ENCODE data around the gene PWWP2A.
"Not testable (repeated sequence)": the region's sequence is repeated elsewhere in the genome, so short reads cannot be mapped to it uniquely, and the experiment has no call there.

The PWWP2A gene

DNA sequence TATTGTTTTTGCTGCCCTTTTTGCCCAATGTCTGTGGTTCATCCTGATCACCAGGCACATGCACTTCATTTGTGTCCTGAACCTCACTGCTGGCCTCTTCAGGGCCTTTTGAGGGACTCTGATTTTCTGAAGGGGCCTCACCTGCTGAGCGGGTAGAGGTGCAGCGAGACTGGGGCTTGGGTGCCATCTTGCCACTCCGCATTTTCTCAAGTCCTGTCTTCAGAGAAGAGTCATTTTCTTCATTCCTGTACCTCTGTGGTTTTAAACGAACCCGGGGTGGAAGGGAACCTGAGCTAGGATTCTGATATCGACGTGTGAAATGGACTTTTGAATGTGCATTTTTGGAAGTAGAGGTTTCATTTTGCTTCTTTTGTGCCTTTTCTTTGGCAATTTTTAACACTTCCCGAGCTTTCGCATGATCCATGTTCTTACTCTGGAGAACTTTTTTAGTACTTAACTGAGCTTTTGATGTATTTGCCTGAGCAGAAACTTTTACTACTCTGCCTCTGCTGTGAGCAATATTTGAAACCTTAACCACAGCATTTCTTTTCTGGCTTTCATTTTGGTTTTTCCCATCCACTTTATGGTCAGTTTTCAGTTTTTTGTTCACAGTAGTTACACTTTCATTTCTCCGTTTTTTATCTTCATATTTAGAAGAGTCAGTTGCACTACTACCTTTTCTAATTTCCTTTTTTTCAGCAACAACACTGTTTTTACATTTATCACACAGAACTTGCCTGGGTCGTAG is 26.1 kb downstream of the PWWP2A start:
- no peak for DNase-seq (ENCODE audit: low spot score in 2 of 2)
- H3K36me3 Mint-ChIP-seq = peaks cover 66% of the 10 kb centered on the region
- H3K4me1 Mint-ChIP-seq = peaks cover 7% of the 10 kb centered on the region
- no peak overlapping the region for H3K27ac Mint-ChIP-seq
- H3K4me3 Mint-ChIP-seq = no peak overlapping the region
- H3K9me3 Mint-ChIP-seq = no peaks in the 10 kb centered on the region
- no peak for ATAC-seq

DNA sequence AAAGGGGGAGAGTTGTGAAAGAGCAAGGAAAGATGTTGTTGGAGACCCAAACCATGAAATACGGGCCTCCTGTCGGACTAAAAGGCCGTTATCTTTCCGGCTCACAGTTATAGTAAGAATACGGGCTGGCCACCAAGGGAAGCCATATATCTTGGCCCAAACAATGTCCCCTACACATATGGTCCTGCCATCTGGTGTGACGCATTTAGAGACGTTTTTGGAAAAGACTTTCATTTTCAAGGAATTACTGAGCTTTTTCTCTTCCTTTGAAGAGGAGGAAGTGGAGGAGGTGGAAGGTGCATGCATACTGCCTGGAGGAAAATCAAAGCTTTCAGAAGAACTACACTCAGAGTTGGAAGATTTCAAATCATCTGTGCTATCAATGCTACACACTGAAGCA is 26.7 kb downstream of the PWWP2A start:
- no peak for DNase-seq (ENCODE audit: low spot score in 2 of 2)
- ATAC-seq = no peak
- peaks cover 62% of the 10 kb centered on the region for H3K36me3 Mint-ChIP-seq
- H3K9me3 Mint-ChIP-seq = no peaks in the 10 kb centered on the region
- no peak overlapping the region for H3K27ac Mint-ChIP-seq
- H3K4me3 Mint-ChIP-seq = no peak overlapping the region
- peaks cover 7% of the 10 kb centered on the region for H3K4me1 Mint-ChIP-seq

DNA sequence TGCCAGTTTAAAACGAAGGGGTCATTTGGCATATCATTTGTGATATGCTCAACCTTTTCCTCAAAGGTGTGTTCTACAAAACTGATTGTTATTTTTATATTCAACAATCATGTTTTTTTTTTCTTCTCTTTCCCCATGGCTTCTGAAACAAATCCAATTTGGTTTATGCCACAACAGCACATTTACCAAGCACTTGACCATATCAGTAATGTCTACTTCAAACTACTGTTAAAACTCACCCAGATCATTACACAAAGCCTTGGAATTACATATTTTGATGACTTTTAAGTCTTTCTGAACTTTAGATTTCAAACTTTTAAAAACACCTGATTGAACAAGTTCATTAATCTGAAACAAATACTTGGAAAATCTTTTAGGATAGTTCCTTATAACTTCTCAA is 29.2 kb downstream of the PWWP2A start:
- Mint-ChIP-seq H3K36me3 (peaks cover 42% of the 10 kb centered on the region), H3K9me3 (no peaks in the 10 kb centered on the region), H3K4me3 (no peak overlapping the region), H3K27ac (no peak overlapping the region), H3K4me1 (peaks cover 7% of the 10 kb centered on the region)
- ATAC-seq (no peak), DNase-seq (ENCODE audit: low spot score in 2 of 2) (no peak)

DNA sequence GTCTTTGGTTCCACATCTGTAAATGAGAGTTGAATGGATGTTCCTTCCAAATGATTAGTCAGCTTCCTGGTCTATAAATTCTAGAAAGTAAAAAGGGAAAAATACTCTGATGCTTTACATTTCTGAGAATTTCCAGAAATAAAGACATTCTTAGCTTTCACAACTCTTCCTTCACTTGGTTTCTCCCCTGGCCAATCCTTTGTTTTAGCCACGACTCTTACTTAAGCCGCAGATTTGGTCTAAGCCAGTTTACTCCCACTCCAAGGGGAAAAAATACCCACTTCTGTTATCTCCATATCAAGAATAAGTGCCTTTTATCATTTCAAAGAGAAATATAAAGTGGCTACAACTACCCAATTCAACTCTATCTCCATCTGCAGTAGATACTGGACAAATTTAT is 29.7 kb downstream of the PWWP2A start:
- Mint-ChIP-seq H3K4me3 (no peak overlapping the region), H3K27ac (no peak overlapping the region), H3K36me3 (peaks cover 38% of the 10 kb centered on the region), H3K4me1 (peaks cover 7% of the 10 kb centered on the region), H3K9me3 (no peaks in the 10 kb centered on the region)
- no peak for ATAC-seq
- DNase-seq (ENCODE audit: low spot score in 2 of 2) = no peak

DNA sequence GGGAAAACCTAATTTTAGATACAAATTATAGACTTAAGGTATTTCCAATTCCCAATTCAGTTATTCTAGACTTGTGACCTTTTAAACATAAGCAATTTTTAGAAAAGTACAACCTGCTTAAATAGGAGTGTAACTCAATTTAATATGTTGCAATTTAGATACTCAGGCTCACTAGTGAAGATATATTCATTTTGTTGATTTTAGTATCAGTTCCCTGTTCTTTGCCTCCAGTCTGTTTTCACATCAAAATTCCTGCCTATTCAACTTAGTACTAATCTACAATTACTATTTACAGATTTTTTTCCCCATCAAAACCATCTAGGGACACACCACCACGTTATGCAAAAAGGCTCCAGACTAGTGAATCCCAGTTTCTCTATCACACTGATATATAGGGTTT is 30.4 kb downstream of the PWWP2A start:
- DNase-seq (ENCODE audit: low spot score in 2 of 2) (no peak), ATAC-seq (no peak)

DNA sequence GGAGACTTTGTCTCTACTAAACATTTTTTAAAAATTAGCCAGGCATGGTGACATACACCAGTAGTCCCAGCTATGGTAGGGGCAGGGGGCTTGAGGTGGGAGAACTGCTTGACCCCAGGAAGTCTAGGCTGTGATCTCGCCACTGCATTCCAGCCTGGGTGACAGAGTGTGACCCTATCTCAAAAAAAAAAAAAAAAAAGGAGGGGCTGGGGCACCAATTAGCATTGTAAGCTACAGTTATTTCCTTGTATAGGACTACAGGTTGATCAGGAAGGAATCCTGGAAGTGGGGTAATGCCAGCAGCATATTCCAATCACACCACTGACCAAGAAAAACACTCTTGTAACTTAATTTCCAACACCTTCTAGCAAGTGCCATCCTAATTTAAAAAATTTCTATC is 32.1 kb downstream of the PWWP2A start:
- H3K36me3 Mint-ChIP-seq = peaks cover 14% of the 10 kb centered on the region
- no peaks in the 10 kb centered on the region for H3K9me3 Mint-ChIP-seq
- no peak for DNase-seq (ENCODE audit: low spot score in 2 of 2)
- H3K4me3 Mint-ChIP-seq = no peak overlapping the region
- ATAC-seq = no peak
- no peak overlapping the region for H3K27ac Mint-ChIP-seq
- no peaks in the 10 kb centered on the region for H3K4me1 Mint-ChIP-seq

More for the DNA sequence above, 30.4 kb downstream of the PWWP2A start:
- H3K4me3 Mint-ChIP-seq = no peak overlapping the region
- peaks cover 6% of the 10 kb centered on the region for H3K4me1 Mint-ChIP-seq
- H3K36me3 Mint-ChIP-seq = peaks cover 30% of the 10 kb centered on the region
- no peaks in the 10 kb centered on the region for H3K9me3 Mint-ChIP-seq
- H3K27ac Mint-ChIP-seq = peak overlapping the region; percentile 41

DNA sequence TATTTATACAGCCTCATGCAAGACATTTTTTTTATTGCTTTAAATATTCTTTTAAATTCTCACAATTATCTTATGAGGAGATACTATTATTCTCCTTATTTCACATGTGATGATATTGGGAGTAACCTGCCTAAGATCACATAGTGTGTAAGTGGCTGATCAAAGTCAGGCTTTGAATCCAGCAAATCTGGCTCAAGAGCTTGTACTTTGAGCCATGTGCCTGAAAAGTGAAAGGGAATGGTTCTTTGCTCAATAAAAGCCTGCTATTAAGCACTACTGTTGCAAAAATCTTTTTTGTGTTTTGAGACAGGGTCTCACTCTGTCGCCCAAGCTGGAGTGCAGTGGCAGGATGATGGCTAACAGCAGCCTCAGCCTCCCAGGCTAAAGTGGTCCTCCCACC is 35.1 kb downstream of the PWWP2A start:
- no peaks in the 10 kb centered on the region for H3K36me3 Mint-ChIP-seq
- H3K9me3 Mint-ChIP-seq = no peaks in the 10 kb centered on the region
- H3K4me1 Mint-ChIP-seq = no peaks in the 10 kb centered on the region
- H3K27ac Mint-ChIP-seq = no peak overlapping the region
- ATAC-seq = no peak
- no peak overlapping the region for H3K4me3 Mint-ChIP-seq
- no peak for DNase-seq (ENCODE audit: low spot score in 2 of 2)

DNA sequence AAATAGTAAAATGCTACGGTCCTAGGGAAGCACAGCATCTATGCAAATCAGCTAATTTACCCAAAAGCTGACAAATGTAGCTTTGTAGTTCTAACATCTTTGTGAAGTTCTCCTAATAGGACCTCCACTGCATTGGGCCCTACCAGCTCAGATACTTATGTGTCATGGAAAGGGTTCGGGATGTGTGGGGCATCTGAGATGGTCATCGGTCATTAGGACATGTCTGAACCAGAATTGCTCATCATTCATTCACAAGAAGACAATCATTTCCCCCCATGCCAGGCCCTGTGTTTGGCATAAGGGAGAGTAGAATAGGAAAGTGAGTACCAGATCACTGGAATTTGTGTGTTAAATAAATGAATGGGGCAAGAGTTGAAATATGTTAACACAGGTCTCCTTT is 35.7 kb downstream of the PWWP2A start:
- no peaks in the 10 kb centered on the region for H3K4me1 Mint-ChIP-seq
- no peak for DNase-seq (ENCODE audit: low spot score in 2 of 2)
- H3K36me3 Mint-ChIP-seq = no peaks in the 10 kb centered on the region
- H3K27ac Mint-ChIP-seq = no peak overlapping the region
- ATAC-seq = no peak
- no peak overlapping the region for H3K4me3 Mint-ChIP-seq
- no peaks in the 10 kb centered on the region for H3K9me3 Mint-ChIP-seq

DNA sequence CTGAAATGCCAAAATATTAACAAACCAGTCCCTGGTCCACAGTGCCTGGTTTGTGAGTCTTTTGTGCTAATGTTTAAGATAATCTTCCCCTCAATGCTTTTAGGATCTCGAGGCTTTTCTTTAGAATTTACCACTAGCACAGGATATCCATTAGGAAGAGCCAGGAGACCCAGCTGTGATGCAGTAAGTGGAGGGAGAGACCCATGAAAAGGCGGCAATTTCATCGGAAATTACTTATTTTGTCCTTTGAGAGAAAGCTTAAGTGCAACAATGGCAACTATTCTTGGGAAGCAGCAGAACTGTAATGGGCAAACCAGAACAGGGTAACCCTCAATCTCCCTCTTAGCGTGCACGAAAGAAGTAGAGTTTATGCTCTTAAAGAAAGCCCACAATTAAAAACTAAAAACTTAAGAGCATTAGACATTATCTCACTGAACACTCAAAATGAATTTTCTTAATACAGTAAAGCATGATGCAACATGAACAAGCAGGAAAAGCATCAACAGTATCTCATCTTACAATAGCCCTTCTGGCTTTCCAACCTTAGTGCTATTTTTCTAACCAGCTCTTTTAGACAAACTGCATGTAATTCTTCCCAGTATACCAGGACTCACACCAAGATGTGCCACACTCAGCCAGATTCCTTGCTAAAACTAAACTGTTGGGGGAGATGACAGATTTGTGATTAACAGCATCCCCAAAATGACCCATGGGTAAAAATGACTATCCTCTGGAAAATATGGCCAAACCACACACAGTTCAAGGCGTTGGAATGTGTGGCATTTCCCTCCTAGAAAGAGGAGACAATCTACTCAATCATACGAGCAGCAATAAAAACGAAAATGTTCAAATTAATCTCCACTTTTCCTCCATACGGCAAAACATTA is 36.4 kb downstream of the PWWP2A start:
- Mint-ChIP-seq H3K4me3 (no peak overlapping the region), H3K9me3 (no peaks in the 10 kb centered on the region), H3K4me1 (no peaks in the 10 kb centered on the region), H3K36me3 (peaks cover under 1% of the 10 kb centered on the region), H3K27ac (no peak overlapping the region)
- ATAC-seq (no peak), DNase-seq (ENCODE audit: low spot score in 2 of 2) (no peak)

DNA sequence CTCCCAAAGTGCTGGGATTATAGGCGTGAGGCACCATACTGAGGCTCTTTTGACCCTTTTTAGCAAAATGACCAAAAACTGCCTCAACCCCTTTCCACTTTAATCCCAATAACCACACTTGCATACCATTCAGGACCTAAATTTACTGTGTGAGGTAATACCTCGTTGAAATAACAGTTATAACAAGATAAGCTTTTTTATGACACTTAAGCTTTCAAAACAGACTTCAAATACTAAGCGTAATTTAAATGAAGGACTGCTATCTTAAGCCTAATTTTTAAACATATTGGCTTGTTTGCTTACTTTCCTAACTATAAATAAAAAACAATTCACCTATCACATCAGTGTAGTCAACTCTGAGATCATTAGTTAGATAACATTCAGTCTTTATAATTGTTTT is 37.8 kb downstream of the PWWP2A start:
- DNase-seq (ENCODE audit: low spot score in 2 of 2) (no peak), ATAC-seq (no peak)
- no peaks in the 10 kb centered on the region for H3K9me3 Mint-ChIP-seq
- H3K4me1 Mint-ChIP-seq = no peaks in the 10 kb centered on the region
- H3K36me3 Mint-ChIP-seq = peaks cover 13% of the 10 kb centered on the region
- no peak overlapping the region for H3K4me3 Mint-ChIP-seq
- no peak overlapping the region for H3K27ac Mint-ChIP-seq

DNA sequence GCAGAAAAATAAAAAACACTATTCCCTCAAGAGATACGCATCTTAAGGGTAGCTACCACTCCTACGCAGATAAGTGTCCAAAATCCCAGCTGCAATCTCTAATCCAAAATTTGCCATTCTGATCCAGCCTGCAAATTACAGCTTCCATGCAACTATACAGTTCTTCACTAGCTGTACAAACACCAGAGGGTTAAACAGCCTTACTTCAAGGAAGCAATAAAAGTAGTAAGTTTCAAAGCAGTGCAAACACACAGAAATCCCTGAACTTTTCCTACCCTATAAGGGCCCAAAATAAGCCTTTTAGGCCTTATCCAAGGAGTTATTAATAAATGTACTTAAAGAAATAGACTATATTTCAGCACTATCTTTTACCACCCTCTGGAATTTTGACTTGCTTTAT is 39.5 kb downstream of the PWWP2A start:
- Mint-ChIP-seq H3K9me3 (no peaks in the 10 kb centered on the region), H3K27ac (no peak overlapping the region), H3K4me1 (no peaks in the 10 kb centered on the region), H3K36me3 (peaks cover 13% of the 10 kb centered on the region), H3K4me3 (no peak overlapping the region)
- DNase-seq (ENCODE audit: low spot score in 2 of 2) = no peak
- ATAC-seq = no peak

DNA sequence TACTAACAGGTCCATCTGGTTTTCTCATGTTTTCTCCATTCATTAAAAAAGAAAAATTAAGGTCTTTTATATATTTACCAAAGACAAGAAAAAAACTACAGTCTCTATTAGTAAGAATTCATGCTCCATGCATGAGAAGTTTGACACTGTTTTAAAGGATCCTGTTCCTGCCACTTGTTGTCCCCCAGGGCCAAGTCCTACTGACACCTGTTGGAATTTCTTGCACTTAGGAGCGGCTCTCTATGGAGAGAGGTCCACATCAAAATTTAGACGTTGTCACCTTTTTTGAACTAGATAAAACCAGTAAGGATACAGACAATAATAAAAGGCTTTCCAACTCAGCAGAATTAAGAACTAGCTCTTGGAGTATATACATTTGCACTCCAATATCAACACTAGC is 42.3 kb downstream of the PWWP2A start:
- DNase-seq (ENCODE audit: low spot score in 2 of 2) (no peak), ATAC-seq (no peak)
- Mint-ChIP-seq H3K27ac (no peak overlapping the region), H3K9me3 (no peaks in the 10 kb centered on the region), H3K36me3 (peaks cover 31% of the 10 kb centered on the region), H3K4me3 (no peak overlapping the region), H3K4me1 (no peaks in the 10 kb centered on the region)

DNA sequence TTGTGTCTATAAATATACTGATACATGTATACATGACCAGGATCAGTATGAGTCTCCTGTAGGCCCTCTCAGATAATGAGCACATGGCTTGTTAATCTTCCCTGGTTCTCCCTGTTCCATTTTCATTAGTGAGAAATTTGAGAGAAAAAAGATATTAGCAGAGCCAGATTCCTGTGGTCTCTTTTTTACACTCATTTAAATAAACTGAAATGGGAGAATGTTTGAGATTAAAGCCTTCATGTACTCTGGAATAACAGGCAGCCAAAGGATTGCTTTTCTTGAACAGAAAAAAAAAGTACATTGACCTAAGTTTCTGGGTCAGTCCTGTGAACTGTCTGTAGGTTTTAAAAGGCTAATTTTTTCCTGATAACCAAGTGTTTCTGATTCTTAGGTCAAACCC is 44.2 kb downstream of the PWWP2A start:
- H3K4me1 Mint-ChIP-seq = no peaks in the 10 kb centered on the region
- ATAC-seq (no peak), DNase-seq (ENCODE audit: low spot score in 2 of 2) (no peak)
- no peak overlapping the region for H3K27ac Mint-ChIP-seq
- H3K4me3 Mint-ChIP-seq = no peak overlapping the region
- peaks cover 31% of the 10 kb centered on the region for H3K36me3 Mint-ChIP-seq
- no peaks in the 10 kb centered on the region for H3K9me3 Mint-ChIP-seq

DNA sequence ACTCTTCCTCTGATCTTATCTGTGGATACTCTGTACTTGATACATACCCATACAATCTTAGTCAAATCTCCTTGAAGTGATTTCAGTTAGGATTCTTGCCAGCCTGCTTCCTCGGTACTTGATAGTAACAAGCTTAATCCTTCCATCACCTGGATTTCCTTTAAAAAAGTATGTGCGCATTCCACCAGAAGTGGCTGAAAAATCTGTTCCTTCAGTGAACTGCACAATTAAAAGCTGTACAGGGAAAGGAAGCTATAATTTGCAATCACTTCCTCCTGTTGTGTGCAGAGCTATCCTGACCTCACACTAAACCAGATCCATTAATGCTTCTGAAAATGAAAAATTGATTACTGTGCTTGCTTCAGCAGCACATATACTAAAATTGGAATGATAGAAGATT is 47.3 kb downstream of the PWWP2A start:
- H3K4me3 Mint-ChIP-seq = no peak overlapping the region
- H3K36me3 Mint-ChIP-seq = peaks cover 31% of the 10 kb centered on the region
- no peak for ATAC-seq
- H3K27ac Mint-ChIP-seq = no peak overlapping the region
- H3K9me3 Mint-ChIP-seq = no peaks in the 10 kb centered on the region
- DNase-seq (ENCODE audit: low spot score in 2 of 2) = no peak
- H3K4me1 Mint-ChIP-seq = no peaks in the 10 kb centered on the region

DNA sequence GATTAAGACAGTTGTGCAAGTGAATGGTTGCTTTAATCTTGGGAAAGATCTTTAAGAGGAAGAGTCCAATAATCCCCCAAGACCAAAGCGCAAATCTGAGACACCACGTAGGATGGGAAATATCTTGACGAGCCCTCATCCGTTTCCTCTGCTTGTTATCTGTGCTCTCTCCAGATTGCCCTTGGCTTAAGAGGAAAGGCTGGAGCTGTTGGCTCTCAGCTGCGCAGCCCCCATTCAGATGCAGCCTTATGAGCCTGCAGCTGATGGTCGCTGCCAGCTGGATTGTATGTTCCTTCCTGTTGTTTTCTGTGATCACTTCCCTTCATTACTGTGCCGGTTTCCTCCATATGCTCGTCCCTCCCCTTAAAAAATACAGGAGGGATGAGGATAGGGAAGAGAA is 47.7 kb downstream of the PWWP2A start:
- Mint-ChIP-seq H3K4me1 (no peaks in the 10 kb centered on the region), H3K9me3 (no peaks in the 10 kb centered on the region), H3K27ac (no peak overlapping the region), H3K4me3 (no peak overlapping the region), H3K36me3 (peaks cover 33% of the 10 kb centered on the region)
- DNase-seq (ENCODE audit: low spot score in 2 of 2) = no peak
- no peak for ATAC-seq

DNA sequence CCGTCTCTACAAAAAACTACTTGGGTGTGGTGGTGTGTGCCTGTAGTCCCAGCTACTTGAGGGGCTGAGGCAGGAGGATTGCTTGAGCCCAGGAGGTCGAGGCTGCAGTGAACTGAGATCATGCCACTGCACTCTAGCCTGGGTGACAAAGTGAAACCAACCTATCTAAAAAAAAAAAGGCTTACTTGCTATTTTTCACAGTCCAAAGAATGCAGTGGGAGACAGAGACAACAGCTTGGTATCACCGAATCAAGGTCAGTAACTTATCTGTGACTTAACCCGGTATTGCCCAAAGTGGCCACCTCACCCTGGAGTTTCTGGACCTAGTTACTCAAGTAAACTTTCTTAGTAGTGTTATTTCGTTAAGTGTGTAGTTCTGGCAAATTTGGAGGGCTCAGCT is 50.1 kb downstream of the PWWP2A start:
- not testable (repeated sequence) for H3K27ac Mint-ChIP-seq; H3K9me3 Mint-ChIP-seq; H3K4me1 Mint-ChIP-seq; ATAC-seq; DNase-seq (ENCODE audit: low spot score in 2 of 2); H3K4me3 Mint-ChIP-seq
- peaks cover 55% of the 10 kb centered on the region for H3K36me3 Mint-ChIP-seq

All from stimulated activated effector memory CD8-positive, alpha-beta T cell treated with anti-CD3 and anti-CD28 coated beads, Interleukin-12 subunit alpha, Interleukin-12 subunit beta, amount 100 ng/mL, for 72 hours (primary cell).